Fibroblast of lung (primary cell): Measurements from ENCODE around the gene FBXO3.

ENCODE experiments used
- CTCF ChIP-seq, 2 donors: IDR thresholded peaks in 1 of 2; conservative IDR thresholded peaks in 1 of 2; 1 replicate in 1 of 2; 2 replicates in 1 of 2; pipeline ENCODE4 v1.5.1; 2011 to 2012; ENCODE audit warnings: low read length in 2 of 2, control low read depth in 1 of 2, inconsistent platforms in 1 of 2, low read depth in 1 of 2, mild to moderate bottlenecking in 1 of 2
- EZH2 ChIP-seq: IDR thresholded peaks from 2 replicates; pipeline ENCODE4 v1.5.1; 2012; ENCODE audit warnings: low read length, control low read depth, mild to moderate bottlenecking; ENCODE audit errors: missing control alignments

GRCh38 chr11:33772300-33772699 is 2.0 kb downstream of the FBXO3 start:
- TF ChIP-seq CTCF (conservative IDR thresholded peaks at IDR 0.05 in 1 of 2, IDR thresholded peaks at IDR 0.05 in 1 of 2; ENCODE audit: low read depth in 1 of 2, low read length in 2 of 2) = no peak
- TF ChIP-seq EZH2 = no peak
